ENCODE measurements around the gene DNAJB6.
A peak's percentile ranks its signal among the peaks of the same experiment; 100 is the strongest.

The DNAJB6 gene

GRCh38 chr7:157389951-157390730, 53.3 kb downstream of the DNAJB6 start:
- TF ChIP-seq MYC (IDR thresholded peaks at IDR 0.05; ENCODE audit: low read depth, low read length): no peak; the same call in 1 of the 2 replicates
- TF ChIP-seq, protein P1, sequence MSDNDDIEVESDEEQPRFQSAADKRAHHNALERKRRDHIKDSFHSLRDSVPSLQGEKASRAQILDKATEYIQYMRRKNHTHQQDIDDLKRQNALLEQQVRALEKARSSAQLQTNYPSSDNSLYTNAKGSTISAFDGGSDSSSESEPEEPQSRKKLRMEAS (IDR thresholded peaks at IDR 0.05; ENCODE audit: low read depth, low read length): peak; percentile 17; the same call in 1 of the 2 replicates
- no peak overlapping the region for H3K4me3 ChIP-seq (ENCODE audit: low read depth, low read length)
- DNase-seq (ENCODE audit: low read depth): peak; percentile 99

DNA sequence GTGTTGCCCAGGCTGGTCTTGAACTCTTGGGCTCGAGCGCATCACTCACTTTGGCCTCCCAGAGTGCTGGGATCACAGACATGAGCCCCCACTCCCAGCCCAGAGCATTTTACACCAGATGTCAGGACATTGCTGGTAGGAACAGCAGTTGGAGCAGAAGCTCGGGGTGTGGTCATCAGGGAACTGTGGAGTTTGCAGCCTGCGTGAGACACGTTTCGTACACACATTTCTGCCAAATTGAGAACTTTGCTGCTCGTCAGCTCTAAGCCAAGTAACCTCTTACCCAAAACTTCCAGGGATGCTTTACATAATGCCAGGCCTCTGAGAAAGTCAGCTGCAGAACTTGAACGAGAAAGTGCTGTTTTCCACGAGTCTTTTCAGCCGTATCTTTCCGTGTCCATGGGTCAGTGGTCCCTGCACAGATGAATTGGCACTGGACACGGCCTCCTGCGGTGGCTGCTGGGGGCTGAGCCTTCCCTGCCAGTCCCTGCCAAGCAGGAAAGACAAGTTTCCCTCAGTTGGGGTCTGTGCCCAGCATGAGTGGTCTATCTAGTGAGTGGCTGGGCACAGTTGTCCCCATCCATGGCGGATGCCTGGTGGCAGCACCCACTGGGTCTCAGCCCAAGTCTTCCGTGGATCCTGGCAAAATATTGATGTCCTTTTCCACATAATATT, 54.4 kb downstream of the DNAJB6 start:
- H3K4me3 ChIP-seq (ENCODE audit: low read depth, low read length): no peak overlapping the region
- no peak for DNase-seq (ENCODE audit: low read depth)
- TF ChIP-seq, protein P1 (IDR thresholded peaks at IDR 0.05; ENCODE audit: low read depth, low read length): no peak
- TF ChIP-seq POLR2A (IDR thresholded peaks at IDR 0.05; ENCODE audit: extremely low read depth, insufficient read length) (no peak), MYC (IDR thresholded peaks at IDR 0.05; ENCODE audit: low read depth, low read length) (no peak), CTCF (IDR thresholded peaks at IDR 0.05; ENCODE audit: low read depth, low read length) (no peak)

- TF ChIP-seq CTCF (IDR thresholded peaks at IDR 0.05; ENCODE audit: low read depth, low read length) (no peak), MYC (IDR thresholded peaks at IDR 0.05; ENCODE audit: low read depth, low read length) (no peak), POLR2A (IDR thresholded peaks at IDR 0.05; ENCODE audit: extremely low read depth, insufficient read length) (no peak)
- TF ChIP-seq, protein P1 (IDR thresholded peaks at IDR 0.05; ENCODE audit: low read depth, low read length): no peak
- no peak overlapping the region for H3K4me3 ChIP-seq (ENCODE audit: low read depth, low read length)
- no peak for DNase-seq (ENCODE audit: low read depth)
These were observed 55.6 kb downstream of the DNAJB6 start for GRCh38 chr7:157392256-157393037.

DNA sequence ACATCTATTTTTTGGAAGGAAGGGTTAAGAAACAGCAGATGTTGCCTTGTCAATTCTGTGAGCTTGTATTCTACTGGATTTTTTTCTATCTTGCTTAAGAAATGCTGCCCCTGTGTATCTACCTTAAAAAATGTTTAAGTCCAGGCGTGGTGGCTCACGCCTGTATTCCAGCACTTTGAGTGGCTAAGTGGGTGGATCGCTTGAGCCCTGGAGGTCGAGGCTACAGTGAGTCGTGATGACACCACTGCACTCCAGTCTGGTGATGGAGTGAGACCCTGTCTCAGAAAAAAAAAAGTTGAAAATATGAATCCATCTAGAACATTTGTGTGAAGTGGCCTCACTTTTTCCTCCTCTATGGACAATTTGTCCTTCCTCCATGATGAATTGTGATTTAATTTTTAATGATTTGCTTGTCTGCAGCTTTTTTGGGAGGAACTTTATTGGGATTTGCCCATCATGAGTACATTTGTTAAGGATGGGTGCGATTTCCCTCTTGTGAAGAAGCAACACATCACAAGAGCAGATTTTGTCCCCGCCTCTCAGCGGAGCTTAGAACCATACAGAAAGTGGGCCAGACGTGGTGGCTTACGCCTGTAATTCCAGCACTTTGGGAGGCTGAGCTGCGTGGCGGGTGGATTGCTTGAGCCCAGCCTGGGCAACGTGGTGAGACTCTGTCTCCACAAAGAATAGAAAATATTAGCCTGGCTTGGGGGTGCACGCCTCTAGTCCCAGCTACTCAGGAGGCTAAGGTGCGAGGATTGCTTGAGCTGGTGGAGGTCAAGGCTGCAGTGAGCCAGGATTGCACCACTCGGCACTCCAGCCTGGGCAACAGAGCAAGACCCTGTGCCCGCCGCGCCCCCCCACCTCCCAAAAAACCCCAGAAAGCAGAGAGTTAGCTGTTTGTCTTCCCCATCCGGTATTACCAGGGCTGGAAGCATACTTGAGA, 57.7 kb downstream of the DNAJB6 start:
- no peak for DNase-seq (ENCODE audit: low read depth)
- TF ChIP-seq CTCF (IDR thresholded peaks at IDR 0.05; ENCODE audit: low read depth, low read length) (no peak), MYC (IDR thresholded peaks at IDR 0.05; ENCODE audit: low read depth, low read length) (no peak), POLR2A (IDR thresholded peaks at IDR 0.05; ENCODE audit: extremely low read depth, insufficient read length) (no peak)
- TF ChIP-seq, protein P1 (IDR thresholded peaks at IDR 0.05; ENCODE audit: low read depth, low read length): no peak
- no peak overlapping the region for H3K4me3 ChIP-seq (ENCODE audit: low read depth, low read length)

DNA sequence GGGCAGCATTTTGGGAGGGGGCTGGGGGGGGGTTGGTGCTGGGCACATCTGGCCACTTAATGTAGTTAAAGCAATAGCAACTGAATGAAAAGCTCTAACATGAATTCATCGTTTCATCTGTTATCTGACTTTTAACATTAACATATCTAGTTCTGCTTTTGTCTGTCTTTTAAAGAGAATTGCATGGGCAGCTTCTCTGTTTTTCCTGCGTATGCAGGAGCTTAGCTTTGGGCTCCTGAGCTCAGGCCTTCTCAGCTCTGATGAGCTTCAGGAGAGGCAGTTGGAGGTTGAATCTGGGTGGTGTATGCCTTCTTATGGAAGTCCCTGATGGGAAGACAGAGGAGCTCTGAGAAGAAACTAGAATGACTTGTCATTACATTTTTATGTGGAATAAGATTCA, 58.4 kb downstream of the DNAJB6 start:
- H3K4me3 ChIP-seq (ENCODE audit: low read depth, low read length): no peak overlapping the region
- no peak for DNase-seq (ENCODE audit: low read depth)
- TF ChIP-seq MYC (IDR thresholded peaks at IDR 0.05; ENCODE audit: low read depth, low read length) (no peak), POLR2A (IDR thresholded peaks at IDR 0.05; ENCODE audit: extremely low read depth, insufficient read length) (no peak), CTCF (IDR thresholded peaks at IDR 0.05; ENCODE audit: low read depth, low read length) (no peak)
- TF ChIP-seq, protein P1 (IDR thresholded peaks at IDR 0.05; ENCODE audit: low read depth, low read length): no peak
